ENCODE data around the gene ZNF302.
"Not testable (repeated sequence)": the region's sequence is repeated elsewhere in the genome, so short reads cannot be mapped to it uniquely, and the experiment has no call there.

GRCh38 chr19:34668690-34669089 is 8.8 kb upstream of the ZNF302 start:
- not testable (repeated sequence) for TF ChIP-seq CTCF (IDR thresholded peaks at IDR 0.05 in 4 of 5, conservative IDR thresholded peaks at IDR 0.05 in 1 of 5); POLR2A (IDR thresholded peaks at IDR 0.05)
